Adrenal gland (tissue), 5 donors: ENCODE data around the gene RPL38.

Experiments
- CTCF ChIP-seq, 6 experiments: fragments of 450-650 bp in 4 of 6; fragments of 200-600 bp in 2 of 6; sonication (generic) in 1 of 6; IDR thresholded peaks; 1 replicate in 5 of 6; 2 replicates in 1 of 6; pipeline versions ENCODE4 v1.5.1 to v1.8.0; 2016 to 2021; ENCODE audit warnings: antibody characterized with exemption in 6 of 6, mild to moderate bottlenecking in 2 of 6, moderate library complexity in 1 of 6
- POLR2A ChIP-seq, 2 donors: fragments of 450-650 bp; IDR thresholded peaks; one replicate each; pipeline ENCODE4 v1.6.1; 2017; ENCODE audit warnings: antibody characterized with exemption in 2 of 2, mild to moderate bottlenecking in 2 of 2, moderate library complexity in 1 of 2
- donor health status: DM: no; HTN: no; CAD: no.

- no peak for TF ChIP-seq POLR2A (IDR thresholded peaks at IDR 0.05)
- no peak for TF ChIP-seq CTCF (IDR thresholded peaks at IDR 0.05)
Observed at GRCh38 chr17:74237321-74237720, 33.8 kb downstream of the RPL38 start.
